ENCODE data around the gene NELFB.
A peak's percentile ranks its signal among the peaks of the same experiment; 100 is the strongest.

Gene NELFB

DNA sequence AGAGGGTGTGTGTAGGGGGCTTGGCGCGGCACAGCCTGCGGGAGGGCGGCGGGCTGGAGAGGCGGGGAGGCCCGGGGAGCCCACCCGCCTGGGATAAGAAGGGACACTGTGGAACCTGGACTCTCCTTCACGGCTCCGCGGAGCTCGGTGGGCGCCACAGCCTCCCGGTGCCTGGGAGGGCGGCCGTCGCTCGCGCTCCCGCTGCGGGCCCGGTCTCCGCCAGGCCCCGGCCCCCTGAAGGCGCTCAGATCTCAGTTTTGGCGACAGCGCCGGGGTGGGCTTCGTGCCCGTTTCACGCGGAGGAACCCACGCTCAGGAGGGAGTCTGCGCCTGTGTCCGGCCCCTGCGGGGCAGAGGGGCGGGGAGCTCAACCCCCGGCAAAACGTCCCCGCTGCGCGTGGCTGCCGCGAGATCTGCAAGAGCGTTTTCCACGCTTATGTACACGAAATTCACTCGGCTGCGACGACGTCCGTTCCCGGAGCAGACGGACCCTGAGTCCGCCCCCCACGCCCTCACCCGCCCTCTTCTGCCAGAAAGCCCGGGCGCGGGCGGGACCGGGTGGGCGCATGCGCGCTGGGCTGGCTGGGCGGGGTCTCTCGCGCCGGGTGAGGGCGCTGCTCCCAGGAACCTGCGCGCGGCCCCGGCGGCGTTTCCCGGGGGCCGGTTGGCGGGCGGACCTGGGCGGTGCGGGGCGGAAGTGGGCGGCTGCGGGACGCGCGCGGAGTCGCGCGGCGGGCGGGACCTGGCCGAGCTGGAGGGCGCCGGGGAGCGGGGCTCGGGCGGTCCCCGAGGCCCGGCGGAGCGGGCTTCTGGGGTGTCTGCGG, at the start of gene NELFB:
Gene NELFB, plus strand, starts transcription at position 704 of the 824 bp plus-strand sequence.
- Mint-ChIP-seq H3K27me3 (peaks cover 6% of the 10 kb centered on the region), H3K4me3 (peak within 1 kb of the TSS; percentile 78), H3K27ac (peak within 1 kb of the TSS; percentile 78), H3K36me3 (ENCODE audit: low read depth) (peaks cover 41% of the 10 kb centered on the region), H3K4me1 (ENCODE audit: low read depth) (peaks cover 40% of the 10 kb centered on the region), H3K9me3 (no peaks in the 10 kb centered on the region)
- intact Hi-C loops (cut with micrococcal nuclease) = loop anchor here (1.0 kb wide), 1 partner anchor 14 kb away; the partner anchor contains the start of gene TUBB4B

DNA sequence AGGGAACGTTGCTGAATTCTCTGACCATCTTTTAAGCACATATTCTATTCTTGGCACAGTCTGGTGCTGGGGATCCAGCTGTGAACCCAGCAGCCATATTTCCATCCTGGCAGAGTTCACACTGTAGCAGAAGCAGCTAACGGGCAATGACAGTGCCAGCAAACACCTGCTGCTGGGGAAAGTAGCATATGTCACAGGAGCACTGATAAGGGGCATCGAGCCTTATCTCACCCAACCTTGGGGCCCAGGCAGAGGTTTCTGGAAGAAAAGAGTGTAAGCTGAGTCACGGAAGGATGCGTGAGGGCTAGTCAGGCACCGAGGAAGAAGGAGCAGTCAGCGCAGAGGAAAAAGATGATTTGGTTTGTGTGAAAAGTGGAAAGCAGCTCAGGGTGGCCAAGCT, 48.5 kb upstream of the NELFB start:
- no peaks in the 10 kb centered on the region for H3K27me3 Mint-ChIP-seq
- no peaks in the 10 kb centered on the region for H3K9me3 Mint-ChIP-seq
- H3K36me3 Mint-ChIP-seq (ENCODE audit: low read depth) = peaks cover 66% of the 10 kb centered on the region
- H3K4me3 Mint-ChIP-seq = peak overlapping the region; percentile 97
- intact Hi-C loops (cut with micrococcal nuclease) = no loop called here
- peaks cover 58% of the 10 kb centered on the region for H3K4me1 Mint-ChIP-seq (ENCODE audit: low read depth)
- peak overlapping the region; percentile 96 for H3K27ac Mint-ChIP-seq

DNA sequence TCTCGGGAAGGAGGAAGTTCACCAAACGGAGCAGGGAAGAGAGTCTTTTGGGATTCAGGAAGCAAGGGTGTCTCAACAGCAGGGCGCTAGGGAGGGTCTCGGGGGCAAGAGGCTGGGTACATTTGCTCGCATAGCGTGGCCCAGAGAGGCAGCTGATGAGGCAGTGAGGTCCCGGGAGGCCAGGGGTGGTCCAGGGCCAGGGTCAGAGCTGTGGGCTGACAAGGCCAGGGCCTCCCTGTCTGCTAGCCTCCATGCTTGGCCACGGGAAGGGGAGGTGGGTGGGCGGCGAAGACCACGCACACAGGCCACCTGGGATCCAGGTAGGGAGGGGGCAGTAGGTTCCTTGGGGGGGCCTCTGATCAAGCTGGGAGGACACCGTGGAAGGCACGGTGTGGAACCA, 43.6 kb upstream of the NELFB start:
- intact Hi-C loops (cut with micrococcal nuclease) = no loop called here
- Mint-ChIP-seq H3K36me3 (ENCODE audit: low read depth) (peaks cover 90% of the 10 kb centered on the region), H3K9me3 (no peaks in the 10 kb centered on the region), H3K27me3 (no peaks in the 10 kb centered on the region), H3K4me3 (no peak overlapping the region), H3K27ac (peak overlapping the region; percentile 35), H3K4me1 (ENCODE audit: low read depth) (peaks cover 26% of the 10 kb centered on the region)

DNA sequence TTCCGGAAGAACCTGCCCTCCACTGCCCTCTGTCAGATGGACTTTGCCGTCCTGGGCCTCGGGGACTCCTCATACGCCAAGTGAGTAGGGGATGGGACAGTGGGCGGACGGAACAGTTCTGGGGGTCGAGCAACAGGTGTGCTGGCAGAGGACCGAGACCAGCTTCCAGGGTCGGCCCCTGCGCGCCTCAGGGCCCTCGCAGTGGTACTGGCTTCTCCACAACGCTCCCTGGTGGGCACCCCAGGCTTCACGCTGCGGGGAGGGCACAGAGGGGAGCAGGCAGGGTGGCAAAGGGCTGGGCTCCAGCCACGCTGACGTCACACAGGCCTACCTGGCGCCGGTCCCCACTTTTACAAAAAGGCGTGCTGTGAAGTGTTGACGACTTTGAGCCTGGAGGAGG, 42.6 kb upstream of the NELFB start:
- no peaks in the 10 kb centered on the region for H3K9me3 Mint-ChIP-seq
- H3K4me3 Mint-ChIP-seq = no peak overlapping the region
- H3K36me3 Mint-ChIP-seq (ENCODE audit: low read depth) = peaks cover 90% of the 10 kb centered on the region
- intact Hi-C loops (cut with micrococcal nuclease) = no loop called here
- H3K27ac Mint-ChIP-seq = no peak overlapping the region
- no peaks in the 10 kb centered on the region for H3K27me3 Mint-ChIP-seq
- peaks cover 23% of the 10 kb centered on the region for H3K4me1 Mint-ChIP-seq (ENCODE audit: low read depth)

DNA sequence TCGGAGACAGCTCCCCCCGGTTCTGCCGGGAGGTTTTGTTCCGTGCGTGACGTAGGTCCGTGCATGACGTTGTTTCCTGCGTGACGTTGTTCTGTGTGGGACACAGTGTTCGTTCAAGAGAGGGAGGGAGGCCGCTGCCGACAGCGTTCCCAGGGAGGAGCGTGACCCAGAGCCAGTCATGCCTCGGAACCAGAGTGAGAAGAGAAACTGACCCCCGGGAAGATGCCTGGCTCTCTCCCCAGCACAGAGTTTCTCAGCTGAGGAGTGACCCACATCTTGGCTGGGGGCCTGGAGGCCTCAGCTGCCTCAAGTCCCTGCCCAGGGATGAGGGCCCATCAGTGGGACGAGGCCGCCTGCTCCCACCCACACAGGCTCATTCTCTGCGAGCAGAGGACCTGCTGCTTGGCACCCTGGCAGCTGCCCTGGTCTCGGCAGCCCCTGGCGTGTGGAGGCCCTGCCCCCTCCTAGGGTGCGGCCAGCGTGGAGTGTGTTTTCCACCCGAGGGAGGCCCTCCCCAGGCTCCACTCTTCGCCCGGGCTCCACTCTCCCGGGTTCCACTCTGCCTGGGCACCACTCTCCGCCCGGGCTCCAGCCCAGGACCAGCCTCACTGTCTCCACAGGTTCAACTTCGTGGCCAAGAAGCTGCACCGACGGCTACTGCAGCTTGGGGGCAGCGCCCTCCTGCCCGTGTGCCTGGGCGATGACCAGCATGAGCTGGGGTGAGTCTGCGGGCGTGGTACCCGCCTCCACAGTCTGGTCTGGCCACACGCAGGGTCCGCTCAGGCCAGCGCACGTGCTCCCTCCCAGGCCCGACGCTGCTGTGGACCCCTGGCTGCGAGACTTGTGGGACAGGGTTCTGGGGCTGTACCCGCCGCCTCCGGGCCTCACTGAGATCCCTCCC, 41.7 kb upstream of the NELFB start:
- intact Hi-C loops (cut with micrococcal nuclease) = no loop called here
- H3K4me3 Mint-ChIP-seq = no peak overlapping the region

DNA sequence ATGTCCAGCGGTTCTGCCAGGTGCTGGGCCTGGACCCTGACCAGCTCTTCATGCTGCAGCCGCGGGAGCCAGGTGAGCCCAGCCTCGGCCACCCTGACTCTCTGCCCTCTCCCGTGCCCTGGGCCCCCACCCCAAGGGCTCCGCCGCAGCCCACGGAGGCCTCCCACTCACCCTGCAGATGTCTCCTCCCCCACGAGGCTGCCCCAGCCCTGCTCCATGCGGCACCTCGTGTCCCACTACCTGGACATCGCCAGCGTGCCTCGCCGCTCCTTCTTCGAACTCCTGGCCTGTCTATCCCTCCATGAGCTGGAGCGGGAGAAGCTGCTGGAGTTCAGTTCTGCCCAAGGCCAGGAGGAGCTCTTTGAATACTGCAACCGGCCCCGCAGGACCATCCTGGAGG, 40.5 kb upstream of the NELFB start:
- Mint-ChIP-seq H3K9me3 (no peaks in the 10 kb centered on the region), H3K27ac (no peak overlapping the region), H3K27me3 (no peaks in the 10 kb centered on the region), H3K4me1 (ENCODE audit: low read depth) (peaks cover 36% of the 10 kb centered on the region), H3K36me3 (ENCODE audit: low read depth) (peaks cover 75% of the 10 kb centered on the region), H3K4me3 (no peak overlapping the region)
- intact Hi-C loops (cut with micrococcal nuclease) = no loop called here

More for the DNA sequence above, 41.7 kb upstream of the NELFB start:
- Mint-ChIP-seq H3K27ac (no peak overlapping the region), H3K36me3 (ENCODE audit: low read depth) (peaks cover 87% of the 10 kb centered on the region), H3K9me3 (no peaks in the 10 kb centered on the region), H3K27me3 (no peaks in the 10 kb centered on the region), H3K4me1 (ENCODE audit: low read depth) (peaks cover 29% of the 10 kb centered on the region)

DNA sequence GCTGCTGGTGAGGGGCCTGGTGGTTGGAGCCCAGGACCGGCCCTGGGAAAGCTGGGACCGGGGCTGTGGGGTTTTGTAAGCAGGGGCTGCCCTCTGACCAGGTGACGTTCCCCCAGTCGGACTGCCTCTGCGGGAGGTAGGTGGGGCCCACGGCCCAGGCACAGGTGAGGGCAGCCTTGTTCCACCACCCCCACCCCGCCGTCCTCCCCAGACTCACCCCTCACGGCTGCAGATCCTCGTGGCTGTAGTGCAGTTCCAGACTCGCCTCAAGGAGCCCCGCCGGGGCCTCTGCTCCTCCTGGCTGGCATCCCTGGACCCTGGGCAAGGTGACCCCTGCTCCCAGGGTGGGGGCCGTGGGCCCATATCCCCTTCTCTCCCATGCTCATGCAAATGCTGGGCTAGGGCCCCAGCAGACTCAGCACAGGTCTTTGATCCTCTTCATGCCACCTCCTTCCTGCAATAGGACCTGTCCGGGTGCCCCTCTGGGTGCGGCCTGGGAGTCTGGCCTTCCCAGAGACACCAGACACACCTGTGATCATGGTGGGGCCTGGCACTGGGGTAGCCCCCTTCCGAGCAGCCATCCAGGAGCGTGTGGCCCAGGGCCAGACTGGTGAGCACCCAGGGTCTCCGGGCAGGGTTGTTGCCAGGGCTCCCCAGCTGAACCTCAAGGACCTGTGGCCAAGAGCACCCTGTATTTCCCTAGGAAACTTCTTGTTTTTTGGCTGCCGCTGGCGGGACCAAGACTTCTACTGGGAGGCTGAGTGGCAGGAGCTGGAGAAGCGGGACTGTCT, 39.7 kb upstream of the NELFB start:
- Mint-ChIP-seq H3K36me3 (ENCODE audit: low read depth) (peaks cover 67% of the 10 kb centered on the region), H3K4me1 (ENCODE audit: low read depth) (peaks cover 36% of the 10 kb centered on the region), H3K4me3 (no peak overlapping the region), H3K9me3 (no peaks in the 10 kb centered on the region), H3K27ac (peak overlapping the region; percentile 60), H3K27me3 (peaks cover 6% of the 10 kb centered on the region)
- intact Hi-C loops (cut with micrococcal nuclease) = no loop called here

DNA sequence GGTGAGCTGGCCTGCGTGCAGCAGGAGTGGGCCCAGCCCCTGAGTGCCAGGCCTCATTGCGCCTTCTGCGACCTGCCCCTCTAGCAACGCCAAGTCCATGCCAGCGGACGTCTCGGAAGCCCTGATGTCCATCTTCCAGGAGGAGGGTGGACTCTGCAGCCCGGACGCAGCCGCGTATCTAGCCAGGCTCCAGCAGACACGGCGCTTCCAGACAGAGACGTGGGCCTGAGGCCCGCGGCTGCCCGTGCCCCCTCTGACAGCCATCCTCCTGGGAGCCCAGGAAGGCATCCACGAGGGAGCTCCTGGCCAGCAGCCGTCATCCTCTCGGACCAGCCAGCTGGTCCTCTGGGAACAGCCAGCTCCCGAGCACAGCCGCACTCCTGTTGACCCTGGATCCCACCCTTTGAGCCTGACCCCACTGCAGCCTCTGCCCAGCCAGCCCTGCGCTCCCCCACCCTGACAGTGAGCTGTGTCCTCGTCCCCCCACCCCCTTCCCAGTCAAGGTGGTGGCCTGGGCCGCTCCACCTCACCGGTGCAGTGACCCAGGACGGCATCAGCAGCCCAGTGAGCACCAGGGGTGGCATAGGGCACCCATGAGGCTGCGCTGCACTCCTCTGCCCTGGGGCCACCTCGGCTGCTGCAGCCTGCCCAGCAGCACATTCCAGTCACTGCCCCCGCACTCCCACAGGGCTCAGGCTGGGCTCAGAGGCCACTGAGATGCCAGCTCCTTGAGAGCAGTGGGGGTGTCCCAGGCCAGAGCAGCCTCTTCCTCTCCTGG, 38.8 kb upstream of the NELFB start:
- intact Hi-C loops (cut with micrococcal nuclease) = no loop called here
- H3K4me1 Mint-ChIP-seq (ENCODE audit: low read depth) = peaks cover 35% of the 10 kb centered on the region

DNA sequence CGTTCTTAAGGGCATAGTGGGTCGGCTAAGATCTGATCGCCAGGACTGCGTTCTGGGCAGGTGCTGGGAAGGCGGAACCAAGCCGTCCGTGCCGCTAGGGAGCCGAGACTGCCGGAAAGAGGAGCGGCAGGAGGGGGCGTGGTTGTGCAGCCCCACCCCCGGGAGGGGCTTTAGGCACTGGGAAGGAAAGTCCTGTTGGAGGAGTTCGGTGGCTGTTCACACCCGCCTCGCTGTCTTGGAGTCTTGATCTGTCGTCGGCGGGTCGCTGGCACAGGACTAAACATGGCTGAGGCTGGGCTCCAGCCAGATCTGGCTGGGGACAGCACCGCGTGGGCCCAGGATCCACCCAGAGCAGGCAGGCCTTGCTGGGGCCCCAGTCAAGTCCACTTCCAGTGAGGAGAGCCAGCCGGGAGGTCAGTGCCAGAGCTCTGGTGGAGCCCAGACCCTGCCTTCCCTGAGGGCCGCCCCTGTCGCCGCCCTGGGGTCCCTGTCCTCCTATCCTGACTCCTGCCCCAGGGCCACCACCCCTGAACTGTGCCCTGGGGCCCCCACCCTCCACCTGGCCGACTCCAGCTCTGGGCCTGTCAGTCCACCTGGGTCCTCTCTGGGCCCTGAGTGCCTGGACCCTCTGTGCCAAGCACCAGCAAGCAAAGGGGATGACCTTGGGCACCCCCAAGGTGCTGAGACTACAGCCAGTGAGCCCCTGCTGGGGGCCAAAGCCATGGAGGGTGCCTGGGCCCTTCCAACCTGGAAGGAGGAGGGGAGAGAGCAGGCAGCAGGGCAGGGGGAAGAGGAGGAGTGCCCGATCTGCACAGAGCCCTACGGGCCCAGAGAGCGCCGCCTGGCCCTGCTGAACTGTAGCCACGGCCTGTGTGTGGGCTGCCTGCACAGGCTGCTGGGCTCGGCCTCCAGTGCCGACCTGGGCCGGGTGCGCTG, 37.6 kb upstream of the NELFB start:
- H3K4me3 Mint-ChIP-seq = peak overlapping the region; percentile 28
- no peaks in the 10 kb centered on the region for H3K9me3 Mint-ChIP-seq
- intact Hi-C loops (cut with micrococcal nuclease) = no loop called here
- peaks cover 14% of the 10 kb centered on the region for H3K27me3 Mint-ChIP-seq
- H3K27ac Mint-ChIP-seq = peak overlapping the region; percentile 51
- H3K4me1 Mint-ChIP-seq (ENCODE audit: low read depth) = peaks cover 32% of the 10 kb centered on the region
- peaks cover 55% of the 10 kb centered on the region for H3K36me3 Mint-ChIP-seq (ENCODE audit: low read depth)

More for the DNA sequence above, 38.8 kb upstream of the NELFB start:
- Mint-ChIP-seq H3K36me3 (ENCODE audit: low read depth) (peaks cover 57% of the 10 kb centered on the region), H3K27me3 (peaks cover 13% of the 10 kb centered on the region), H3K9me3 (no peaks in the 10 kb centered on the region), H3K4me3 (no peak overlapping the region), H3K27ac (no peak overlapping the region)

DNA sequence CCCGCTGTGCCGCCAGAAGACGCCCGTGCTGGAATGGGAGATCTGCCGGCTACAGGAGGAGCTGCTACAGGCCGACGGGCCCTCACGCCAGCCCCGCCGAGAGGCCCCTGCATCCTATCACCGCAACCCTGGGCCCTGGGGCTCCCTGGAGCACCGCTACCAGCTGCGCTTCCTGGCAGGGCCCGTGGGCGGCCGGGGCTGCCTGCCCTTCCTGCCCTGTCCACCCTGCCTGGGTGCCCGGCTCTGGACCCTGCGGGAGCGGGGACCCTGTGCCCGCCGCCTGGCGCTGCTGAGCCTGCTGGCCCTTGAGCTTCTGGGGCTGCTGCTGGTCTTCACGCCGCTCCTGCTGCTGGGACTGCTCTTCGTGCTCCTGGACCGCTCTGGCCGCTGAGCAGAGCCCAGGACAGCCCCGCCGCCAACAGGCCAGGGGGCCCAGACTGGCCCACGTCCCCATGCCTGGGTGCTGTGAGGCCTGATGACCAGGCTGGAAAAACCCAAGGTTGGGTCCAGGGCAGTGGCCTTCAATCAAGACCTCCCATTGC, 36.8 kb upstream of the NELFB start:
- intact Hi-C loops (cut with micrococcal nuclease) = no loop called here
- Mint-ChIP-seq H3K36me3 (ENCODE audit: low read depth) (peaks cover 48% of the 10 kb centered on the region), H3K27ac (peak overlapping the region; percentile 62), H3K4me1 (ENCODE audit: low read depth) (peaks cover 39% of the 10 kb centered on the region), H3K4me3 (no peak overlapping the region), H3K27me3 (peaks cover 14% of the 10 kb centered on the region), H3K9me3 (no peaks in the 10 kb centered on the region)

DNA sequence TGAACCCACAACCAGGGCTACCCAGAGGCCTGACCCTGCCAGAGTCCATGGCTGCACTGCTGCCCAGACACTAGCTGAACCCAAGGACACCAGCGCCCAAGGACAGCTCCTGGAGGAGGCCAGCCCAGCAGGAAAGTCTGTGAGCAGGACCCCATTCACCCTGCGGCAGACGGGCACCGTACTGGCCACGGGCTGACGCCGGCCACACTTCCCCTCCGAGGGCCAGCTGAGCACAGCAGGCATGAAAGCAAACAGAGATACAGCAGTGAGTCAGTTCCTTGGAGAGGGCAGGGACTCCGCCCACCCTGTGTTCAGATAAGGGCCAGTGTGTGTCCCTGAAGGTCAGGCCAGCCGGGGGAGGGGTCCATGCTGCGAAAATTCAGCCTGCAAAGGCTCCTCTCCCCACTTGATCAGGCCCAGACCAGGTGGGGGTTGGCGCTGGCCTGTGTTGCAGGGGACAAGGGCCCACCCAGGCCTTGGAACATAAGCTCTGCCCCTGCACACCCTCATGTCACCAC, 36.3 kb upstream of the NELFB start:
- H3K27me3 Mint-ChIP-seq = peaks cover 14% of the 10 kb centered on the region
- H3K27ac Mint-ChIP-seq = peak overlapping the region; percentile 62
- H3K36me3 Mint-ChIP-seq (ENCODE audit: low read depth) = peaks cover 43% of the 10 kb centered on the region
- no peak overlapping the region for H3K4me3 Mint-ChIP-seq
- intact Hi-C loops (cut with micrococcal nuclease) = no loop called here
- peaks cover 39% of the 10 kb centered on the region for H3K4me1 Mint-ChIP-seq (ENCODE audit: low read depth)
- H3K9me3 Mint-ChIP-seq = no peaks in the 10 kb centered on the region

Measured in dendritic cell treated with granulocyte-macrophage colony-stimulating factor and Interleukin-4, amounts not matched to agents 40 ng/mL and 50 ng/mL, for 4 days (primary cell).